Measurements from ENCODE around the gene FSD1L. TPM values are rescaled to one million over a fixed set of nuclear protein-coding genes. Genes with fewer than 3 reads are reported as not detected.
"Not testable (repeated sequence)": the region's sequence is repeated elsewhere in the genome, so short reads cannot be mapped to it uniquely, and the experiment has no call there.

The FSD1L gene
- total RNA-seq, 2 experiments from 2014 or later = 7.8 to 8.5 TPM

- Mint-ChIP-seq H3K27me3 (no peaks in the 10 kb centered on the region), H3K4me1 (peaks cover 5% of the 10 kb centered on the region), H3K36me3 (ENCODE audit: low read depth) (peaks cover 11% of the 10 kb centered on the region), H3K4me3 (no peak overlapping the region), H3K9me3 (no peaks in the 10 kb centered on the region), H3K27ac (no peak overlapping the region)
- DNase-seq = no peak
- CTCF ChIA-PET = no interaction called here
- POLR2A ChIA-PET = no interaction called here
Observed at GRCh38 chr9:105510024-105510423, 62.2 kb downstream of the FSD1L start.

- H3K27ac Mint-ChIP-seq = no peak overlapping the region
- no peaks in the 10 kb centered on the region for H3K27me3 Mint-ChIP-seq
- peaks cover 15% of the 10 kb centered on the region for H3K36me3 Mint-ChIP-seq (ENCODE audit: low read depth)
- no peaks in the 10 kb centered on the region for H3K9me3 Mint-ChIP-seq
- ChIA-PET POLR2A (interaction anchor here (0.6 kb wide), 2 partner anchors 13 to 128 kb away, joined by 3 read pairs; no protein-coding TSS in a partner anchor), CTCF (no interaction called here)
- H3K4me3 Mint-ChIP-seq = no peak overlapping the region
- no peak for DNase-seq
- peaks cover 5% of the 10 kb centered on the region for H3K4me1 Mint-ChIP-seq
Observed at GRCh38 chr9:105511446-105511845, 63.6 kb downstream of the FSD1L start.

- Mint-ChIP-seq H3K27ac (no peak overlapping the region), H3K36me3 (ENCODE audit: low read depth) (peaks cover 15% of the 10 kb centered on the region), H3K4me1 (no peaks in the 10 kb centered on the region), H3K9me3 (peaks cover 3% of the 10 kb centered on the region), H3K4me3 (no peak overlapping the region), H3K27me3 (no peaks in the 10 kb centered on the region)
- POLR2A ChIA-PET = no interaction called here
- no peak for DNase-seq
- CTCF ChIA-PET = no interaction called here
Observed at GRCh38 chr9:105515811-105516413, 68.1 kb downstream of the FSD1L start.

GRCh38 chr9:105519710-105520369 is 72.0 kb downstream of the FSD1L start:
- H3K27me3 Mint-ChIP-seq; H3K4me1 Mint-ChIP-seq; H3K27ac Mint-ChIP-seq; CTCF ChIA-PET; POLR2A ChIA-PET; H3K9me3 Mint-ChIP-seq; H3K36me3 Mint-ChIP-seq (ENCODE audit: low read depth); H3K4me3 Mint-ChIP-seq: not testable (repeated sequence)
- peak; percentile 25 for DNase-seq

- DNase-seq; H3K4me1 Mint-ChIP-seq; POLR2A ChIA-PET; H3K27me3 Mint-ChIP-seq; H3K27ac Mint-ChIP-seq; H3K36me3 Mint-ChIP-seq (ENCODE audit: low read depth); CTCF ChIA-PET; H3K9me3 Mint-ChIP-seq; H3K4me3 Mint-ChIP-seq: not testable (repeated sequence)
Observed at GRCh38 chr9:105520992-105521391, 73.2 kb downstream of the FSD1L start.

- H3K4me1 Mint-ChIP-seq; H3K27me3 Mint-ChIP-seq; POLR2A ChIA-PET; H3K27ac Mint-ChIP-seq; CTCF ChIA-PET; H3K36me3 Mint-ChIP-seq (ENCODE audit: low read depth); H3K9me3 Mint-ChIP-seq; DNase-seq; H3K4me3 Mint-ChIP-seq: not testable (repeated sequence)
Observed at GRCh38 chr9:105522618-105523385, 75.0 kb downstream of the FSD1L start.

GRCh38 chr9:105531530-105531929 is 83.7 kb downstream of the FSD1L start:
- ChIA-PET POLR2A (no interaction called here), CTCF (no interaction called here)
- Mint-ChIP-seq H3K27ac (no peak overlapping the region), H3K4me1 (peaks cover 11% of the 10 kb centered on the region), H3K4me3 (no peak overlapping the region), H3K36me3 (ENCODE audit: low read depth) (peaks cover 7% of the 10 kb centered on the region), H3K27me3 (no peaks in the 10 kb centered on the region), H3K9me3 (peaks cover 6% of the 10 kb centered on the region)
- DNase-seq = no peak

GRCh38 chr9:105535920-105536668 is 88.3 kb downstream of the FSD1L start:
- Mint-ChIP-seq H3K4me3 (no peak overlapping the region), H3K27ac (no peak overlapping the region), H3K36me3 (ENCODE audit: low read depth) (peaks cover 4% of the 10 kb centered on the region), H3K9me3 (no peaks in the 10 kb centered on the region), H3K27me3 (no peaks in the 10 kb centered on the region), H3K4me1 (peaks cover 11% of the 10 kb centered on the region)
- DNase-seq = no peak
- ChIA-PET POLR2A (no interaction called here), CTCF (no interaction called here)

GRCh38 chr9:105539452-105539851 is 91.6 kb downstream of the FSD1L start:
- Mint-ChIP-seq H3K4me1 (peaks cover 5% of the 10 kb centered on the region), H3K36me3 (ENCODE audit: low read depth) (peaks cover 11% of the 10 kb centered on the region), H3K27me3 (no peaks in the 10 kb centered on the region), H3K9me3 (no peaks in the 10 kb centered on the region), H3K4me3 (no peak overlapping the region), H3K27ac (no peak overlapping the region)
- ChIA-PET POLR2A (no interaction called here), CTCF (no interaction called here)
- no peak for DNase-seq

GRCh38 chr9:105541838-105542237 is 94.0 kb downstream of the FSD1L start:
- no peak overlapping the region for H3K4me3 Mint-ChIP-seq
- peaks cover 9% of the 10 kb centered on the region for H3K36me3 Mint-ChIP-seq (ENCODE audit: low read depth)
- H3K27me3 Mint-ChIP-seq = no peaks in the 10 kb centered on the region
- POLR2A ChIA-PET = no interaction called here
- DNase-seq = no peak
- CTCF ChIA-PET = no interaction called here
- H3K27ac Mint-ChIP-seq = no peak overlapping the region
- H3K9me3 Mint-ChIP-seq = no peaks in the 10 kb centered on the region
- peaks cover 2% of the 10 kb centered on the region for H3K4me1 Mint-ChIP-seq

- Mint-ChIP-seq H3K4me1 (peaks cover 12% of the 10 kb centered on the region), H3K27ac (no peak overlapping the region), H3K9me3 (no peaks in the 10 kb centered on the region), H3K27me3 (no peaks in the 10 kb centered on the region), H3K4me3 (no peak overlapping the region), H3K36me3 (ENCODE audit: low read depth) (no peaks in the 10 kb centered on the region)
- DNase-seq = no peak
- ChIA-PET POLR2A (no interaction called here), CTCF (no interaction called here)
Observed at GRCh38 chr9:105554042-105554441, 106.2 kb downstream of the FSD1L start.

GRCh38 chr9:105557804-105558610 is 110.2 kb downstream of the FSD1L start, which contains the start of gene FKTN:
Gene FKTN (plus strand): TSS chr9:105558131. CDS start chr9:105575033, 16,902 bp downstream.
- POLR2A ChIA-PET = no interaction called here
- Mint-ChIP-seq H3K4me1 (peaks cover 18% of the 10 kb centered on the region), H3K4me3 (peak within 1 kb of the TSS; percentile 88), H3K27me3 (no peaks in the 10 kb centered on the region), H3K27ac (peak within 1 kb of the TSS; percentile 23), H3K36me3 (ENCODE audit: low read depth) (peaks cover 17% of the 10 kb centered on the region), H3K9me3 (peaks cover 12% of the 10 kb centered on the region)
- CTCF ChIA-PET = interaction anchor here (0.8 kb wide), 1 partner anchor 323 kb away, joined by 3 read pairs; no protein-coding TSS in a partner anchor
- DNase-seq = peak; percentile 85
